Nephron progenitor cell (in vitro differentiated cells): ENCODE results near the gene METTL25B.

Experiments used
- DNase-seq: peaks from one replicate; pipeline ENCODE4 v3.0.0; 2021
- H3K27ac Mint-ChIP-seq: 2 replicates; pipeline ENCODE4 v1.8.0; 2021; ENCODE audit warnings: mild to moderate bottlenecking, moderate library complexity, mixed read lengths
- H3K27me3 Mint-ChIP-seq: 2 replicates; pipeline ENCODE4 v1.8.0; 2021; ENCODE audit warnings: mild to moderate bottlenecking, low read depth, mixed read lengths; ENCODE audit not compliant: poor library complexity
- H3K36me3 Mint-ChIP-seq: 2 replicates; pipeline ENCODE4 v1.8.0; 2021; ENCODE audit warnings: low read depth, mixed read lengths
- H3K4me1 Mint-ChIP-seq: 2 replicates; pipeline ENCODE4 v1.8.0; 2021; ENCODE audit warnings: mixed read lengths
- H3K4me3 Mint-ChIP-seq: 2 replicates; pipeline ENCODE4 v1.8.0; 2021; ENCODE audit warnings: mild to moderate bottlenecking, moderate library complexity, mixed read lengths
- H3K9me3 Mint-ChIP-seq: 2 replicates; pipeline ENCODE4 v1.8.0; 2021; ENCODE audit warnings: mild to moderate bottlenecking, moderate library complexity, mixed read lengths
- CTCF ChIP-seq: fragments of 200-600 bp; sonication (generic); IDR thresholded peaks from 2 replicates; pipeline ENCODE4 v1.5.0; 2021; ENCODE audit warnings: antibody characterized with exemption

The METTL25B gene

GRCh38 chr1:156742801-156743200 is 14.5 kb downstream of the METTL25B start:
- no peak for TF ChIP-seq CTCF
- H3K27ac Mint-ChIP-seq = peak overlapping the region; percentile 99

GRCh38 chr1:156743367-156744302 is 15.4 kb downstream of the METTL25B start:
- H3K4me1 Mint-ChIP-seq = peaks cover 75% of the 10 kb centered on the region
- TF ChIP-seq CTCF = no peak
- H3K9me3 Mint-ChIP-seq = no peaks in the 10 kb centered on the region
- peaks cover 30% of the 10 kb centered on the region for H3K36me3 Mint-ChIP-seq
- H3K27me3 Mint-ChIP-seq = no peaks in the 10 kb centered on the region
- H3K27ac Mint-ChIP-seq = peak overlapping the region; percentile 99
- DNase-seq = no peak
- H3K4me3 Mint-ChIP-seq = peak overlapping the region; percentile 28

More at GRCh38 chr1:156742801-156743200, 14.5 kb downstream of the METTL25B start:
- H3K36me3 Mint-ChIP-seq = peaks cover 35% of the 10 kb centered on the region
- DNase-seq = no peak
- no peak overlapping the region for H3K4me3 Mint-ChIP-seq
- H3K27me3 Mint-ChIP-seq = no peaks in the 10 kb centered on the region
- peaks cover 67% of the 10 kb centered on the region for H3K4me1 Mint-ChIP-seq
- H3K9me3 Mint-ChIP-seq = no peaks in the 10 kb centered on the region

GRCh38 chr1:156744344-156744743 is 16.1 kb downstream of the METTL25B start:
- Mint-ChIP-seq H3K36me3 (peaks cover 29% of the 10 kb centered on the region), H3K4me1 (peaks cover 75% of the 10 kb centered on the region), H3K27ac (peak overlapping the region; percentile 95)

GRCh38 chr1:156744786-156745419 is 16.6 kb downstream of the METTL25B start:
- Mint-ChIP-seq H3K4me1 (peaks cover 80% of the 10 kb centered on the region), H3K27me3 (no peaks in the 10 kb centered on the region), H3K27ac (peak overlapping the region; percentile 95), H3K4me3 (no peak overlapping the region), H3K9me3 (no peaks in the 10 kb centered on the region), H3K36me3 (peaks cover 29% of the 10 kb centered on the region)
- DNase-seq = no peak
- no peak for TF ChIP-seq CTCF

More at GRCh38 chr1:156744344-156744743, 16.1 kb downstream of the METTL25B start:
- H3K4me3 Mint-ChIP-seq = no peak overlapping the region
- DNase-seq = no peak
- no peak for TF ChIP-seq CTCF
- no peaks in the 10 kb centered on the region for H3K9me3 Mint-ChIP-seq
- no peaks in the 10 kb centered on the region for H3K27me3 Mint-ChIP-seq

- peaks cover 81% of the 10 kb centered on the region for H3K4me1 Mint-ChIP-seq
- peak overlapping the region; percentile 100 for H3K27ac Mint-ChIP-seq
- no peak for DNase-seq
- no peaks in the 10 kb centered on the region for H3K27me3 Mint-ChIP-seq
- peak overlapping the region; percentile 96 for H3K4me3 Mint-ChIP-seq
- no peaks in the 10 kb centered on the region for H3K9me3 Mint-ChIP-seq
- TF ChIP-seq CTCF = no peak
- peaks cover 29% of the 10 kb centered on the region for H3K36me3 Mint-ChIP-seq
Measured at GRCh38 chr1:156745881-156746280, 17.6 kb downstream of the METTL25B start.
